NT2/D1 (cell line): ENCODE data around the gene USF3.

Experiments
- SUZ12 ChIP-seq: IDR thresholded peaks from 2 replicates; pipeline ENCODE4 v1.6.1; 2011; ENCODE audit not compliant: insufficient read length, insufficient read depth; ENCODE audit errors: extremely low read depth
- YY1 ChIP-seq: IDR thresholded peaks from 2 replicates; pipeline ENCODE4 v1.6.1; 2011; ENCODE audit not compliant: insufficient read length, insufficient read depth
- ZNF274 ChIP-seq: IDR thresholded peaks from 2 replicates; pipeline ENCODE4 v1.6.1; 2011; ENCODE audit warnings: mild to moderate bottlenecking, low read depth, low read length

GRCh38 chr3:113620091-113620490 is 76.4 kb downstream of the USF3 start:
- TF ChIP-seq SUZ12 (no peak), ZNF274 (no peak), YY1 (no peak)
